ENCODE results near the gene ZNF142. TPM values are rescaled to one million over a fixed set of nuclear protein-coding genes. Genes with fewer than 3 reads are reported as not detected.

The ZNF142 gene
- polyA plus RNA-seq, 1 experiment = 7.1 TPM

- H3K27me3 ChIP-seq (ENCODE audit: control insufficient read depth, insufficient read depth, low read length) = no peaks in the 10 kb centered on the region
- no peak for DNase-seq (ENCODE audit: low read depth)
- TF ChIP-seq CTCF (IDR thresholded peaks at IDR 0.05; ENCODE audit: insufficient read depth, low read depth, low read length) = no peak
- H3K4me3 ChIP-seq (ENCODE audit: low read depth, low read length) = no peak overlapping the region
- ChIA-PET POLR2A (no interaction called here), CTCF (no interaction called here)
- peaks cover 41% of the 10 kb centered on the region for H3K36me3 ChIP-seq (ENCODE audit: control insufficient read depth, insufficient read depth, low read length)
Observed at GRCh38 chr2:218642121-218642656, 17.2 kb downstream of the ZNF142 start.

- Histone ChIP-seq H3K27me3 (ENCODE audit: control insufficient read depth, insufficient read depth, low read length) (no peaks in the 10 kb centered on the region), H3K4me3 (ENCODE audit: low read depth, low read length) (no peak overlapping the region), H3K36me3 (ENCODE audit: control insufficient read depth, insufficient read depth, low read length) (peaks cover 27% of the 10 kb centered on the region)
- CTCF ChIA-PET = interaction anchor here (0.6 kb wide), 1 partner anchor 660 kb away, joined by 3 read pairs; no protein-coding TSS in a partner anchor
- POLR2A ChIA-PET = no interaction called here
- DNase-seq (ENCODE audit: low read depth) = no peak
- no peak for TF ChIP-seq CTCF (IDR thresholded peaks at IDR 0.05; ENCODE audit: insufficient read depth, low read depth, low read length)
Observed at GRCh38 chr2:218638372-218638771, 21.1 kb downstream of the ZNF142 start.

GRCh38 chr2:218635719-218636118, 23.7 kb downstream of the ZNF142 start:
- Histone ChIP-seq H3K27me3 (ENCODE audit: control insufficient read depth, insufficient read depth, low read length) (no peaks in the 10 kb centered on the region), H3K36me3 (ENCODE audit: control insufficient read depth, insufficient read depth, low read length) (peaks cover 17% of the 10 kb centered on the region), H3K4me3 (ENCODE audit: low read depth, low read length) (no peak overlapping the region)
- CTCF ChIA-PET = no interaction called here
- POLR2A ChIA-PET = interaction anchor here (0.6 kb wide), 1 partner anchor 17 kb away, joined by 4 read pairs; no protein-coding TSS in a partner anchor
- no peak for DNase-seq (ENCODE audit: low read depth)
- TF ChIP-seq CTCF (IDR thresholded peaks at IDR 0.05; ENCODE audit: insufficient read depth, low read depth, low read length) = no peak

- Histone ChIP-seq H3K36me3 (ENCODE audit: control insufficient read depth, insufficient read depth, low read length) (peaks cover 3% of the 10 kb centered on the region), H3K27me3 (ENCODE audit: control insufficient read depth, insufficient read depth, low read length) (no peaks in the 10 kb centered on the region), H3K4me3 (ENCODE audit: low read depth, low read length) (no peak overlapping the region)
- POLR2A ChIA-PET = no interaction called here
- no peak for DNase-seq (ENCODE audit: low read depth)
- CTCF ChIA-PET = interaction anchor here (1.4 kb wide), 1 partner anchor 24 kb away, joined by 6 read pairs; the partner anchor contains the start of gene PLCD4
- TF ChIP-seq CTCF (IDR thresholded peaks at IDR 0.05; ENCODE audit: insufficient read depth, low read depth, low read length) = no peak
Observed at GRCh38 chr2:218631837-218632236, 27.6 kb downstream of the ZNF142 start.

- CTCF ChIA-PET = interaction anchor here (1.2 to 1.6 kb wide), 2 partner anchors 9 to 20 kb away, joined by 3 to 4 read pairs; no protein-coding TSS in a partner anchor
- DNase-seq (ENCODE audit: low read depth) = no peak
- no peak overlapping the region for H3K4me3 ChIP-seq (ENCODE audit: low read depth, low read length)
- H3K27me3 ChIP-seq (ENCODE audit: control insufficient read depth, insufficient read depth, low read length) = no peaks in the 10 kb centered on the region
- TF ChIP-seq CTCF (IDR thresholded peaks at IDR 0.05; ENCODE audit: insufficient read depth, low read depth, low read length) = no peak
- H3K36me3 ChIP-seq (ENCODE audit: control insufficient read depth, insufficient read depth, low read length) = no peaks in the 10 kb centered on the region
- POLR2A ChIA-PET = no interaction called here
Observed at GRCh38 chr2:218627939-218628338, 31.5 kb downstream of the ZNF142 start.
